Thyroid gland (tissue), 4 donors: ENCODE measurements around the gene NCOA5.

Experiments used
- POLR2A ChIP-seq, 2 donors: fragments of 450-650 bp; IDR thresholded peaks; one replicate each; pipeline ENCODE4 v1.6.1; 2017; ENCODE audit warnings: antibody characterized with exemption in 2 of 2, mild to moderate bottlenecking in 2 of 2, moderate library complexity in 1 of 2
- TF ChIP-seq, protein P1 (sequence below), 6 experiments: fragments of 200-600 bp in 3 of 6; fragments of 450-650 bp in 3 of 6; sonication (generic) in 3 of 6; IDR thresholded peaks; one replicate each; pipeline ENCODE4 v1.5.1; 2016 to 2019; ENCODE audit warnings: antibody characterized with exemption in 6 of 6, mild to moderate bottlenecking in 2 of 6, inconsistent platforms in 1 of 6, moderate library complexity in 1 of 6

DNA sequence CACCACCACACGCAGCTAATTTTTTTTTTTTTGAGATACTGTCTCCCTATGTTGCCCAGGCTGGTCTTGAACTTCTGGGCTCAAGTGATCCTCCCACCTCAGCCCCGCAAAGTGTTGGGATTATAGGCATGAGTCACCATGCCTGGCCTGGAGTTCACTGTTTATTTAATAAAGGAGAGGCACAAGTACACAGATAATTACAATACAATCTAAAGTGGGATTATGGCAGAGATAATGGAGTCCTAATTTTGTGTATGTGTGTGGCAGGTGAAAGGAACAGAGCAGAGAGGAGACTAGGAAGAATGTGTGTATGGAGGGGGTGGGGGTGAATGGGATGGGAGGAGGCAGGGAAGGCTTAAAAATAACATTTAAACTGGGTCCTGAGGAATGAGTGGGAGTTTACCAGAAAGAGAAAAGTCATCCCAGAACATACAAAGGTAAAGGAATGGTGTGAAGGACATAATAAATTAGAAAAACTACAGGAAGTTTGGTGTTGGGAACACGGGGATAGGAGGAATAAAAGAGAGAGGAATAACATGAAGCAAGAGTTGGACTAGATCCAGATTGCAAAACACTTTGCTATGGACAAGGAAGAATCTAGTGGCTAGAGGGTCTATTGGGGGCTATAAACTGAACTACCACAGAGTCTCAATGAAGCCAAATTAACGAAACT is 4.4 kb downstream of the NCOA5 start:
- TF ChIP-seq, protein P1, sequence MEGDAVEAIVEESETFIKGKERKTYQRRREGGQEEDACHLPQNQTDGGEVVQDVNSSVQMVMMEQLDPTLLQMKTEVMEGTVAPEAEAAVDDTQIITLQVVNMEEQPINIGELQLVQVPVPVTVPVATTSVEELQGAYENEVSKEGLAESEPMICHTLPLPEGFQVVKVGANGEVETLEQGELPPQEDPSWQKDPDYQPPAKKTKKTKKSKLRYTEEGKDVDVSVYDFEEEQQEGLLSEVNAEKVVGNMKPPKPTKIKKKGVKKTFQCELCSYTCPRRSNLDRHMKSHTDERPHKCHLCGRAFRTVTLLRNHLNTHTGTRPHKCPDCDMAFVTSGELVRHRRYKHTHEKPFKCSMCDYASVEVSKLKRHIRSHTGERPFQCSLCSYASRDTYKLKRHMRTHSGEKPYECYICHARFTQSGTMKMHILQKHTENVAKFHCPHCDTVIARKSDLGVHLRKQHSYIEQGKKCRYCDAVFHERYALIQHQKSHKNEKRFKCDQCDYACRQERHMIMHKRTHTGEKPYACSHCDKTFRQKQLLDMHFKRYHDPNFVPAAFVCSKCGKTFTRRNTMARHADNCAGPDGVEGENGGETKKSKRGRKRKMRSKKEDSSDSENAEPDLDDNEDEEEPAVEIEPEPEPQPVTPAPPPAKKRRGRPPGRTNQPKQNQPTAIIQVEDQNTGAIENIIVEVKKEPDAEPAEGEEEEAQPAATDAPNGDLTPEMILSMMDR (IDR thresholded peaks at IDR 0.05) = no peak
- no peak for TF ChIP-seq POLR2A (IDR thresholded peaks at IDR 0.05)
